CD14-positive monocyte (primary cell): ENCODE results near the gene PRRC2A. TPM values are rescaled to one million over a fixed set of nuclear protein-coding genes. Genes with fewer than 3 reads are reported as not detected.
A peak's percentile ranks its signal among the peaks of the same experiment; 100 is the strongest.

Experiments
- DNase-seq, 3 donors: peaks; one replicate each; pipeline ENCODE4 v3.0.0-alpha.2; 2011 to 2022
- H2AFZ ChIP-seq: 2 replicates; pipeline ENCODE4 v1.6.0; 2012; ENCODE audit warnings: mild to moderate bottlenecking, low read depth, low read length, inconsistent platforms; ENCODE audit not compliant: insufficient read depth, poor library complexity, severe bottlenecking
- H3K27ac ChIP-seq, 2 donors: 1 replicate in 1 of 2; 2 replicates in 1 of 2; pipeline ENCODE4 v1.5.1; 2012 to 2013; ENCODE audit warnings: low read length in 2 of 2, control low read depth in 1 of 2, inconsistent platforms in 1 of 2, low read depth in 1 of 2, mild to moderate bottlenecking in 1 of 2
- H3K27me3 ChIP-seq, 2 donors: one replicate each; pipeline versions ENCODE4 v1.6.0 to v1.6.1; 2011 to 2013; ENCODE audit warnings: low read length in 2 of 2; ENCODE audit not compliant: control insufficient read depth in 2 of 2, insufficient read depth in 2 of 2
- H3K36me3 ChIP-seq, 2 donors: replicated peaks in 1 of 2; 1 replicate in 1 of 2; 2 replicates in 1 of 2; pipeline versions ENCODE4 v1.5.1 to v1.6.1; 2012 to 2013; ENCODE audit warnings: low read length in 2 of 2, control low read depth in 1 of 2, inconsistent platforms in 1 of 2, mild to moderate bottlenecking in 1 of 2; ENCODE audit not compliant: insufficient read depth in 2 of 2, control insufficient read depth in 1 of 2
- H3K4me1 ChIP-seq, 2 donors: 1 replicate in 1 of 2; 2 replicates in 1 of 2; pipeline versions ENCODE4 v1.5.1 to v1.6.1; 2012 to 2013; ENCODE audit warnings: low read length in 2 of 2, control low read depth in 1 of 2, inconsistent platforms in 1 of 2, mild to moderate bottlenecking in 1 of 2, moderate library complexity in 1 of 2; ENCODE audit not compliant: insufficient read depth in 2 of 2, control insufficient read depth in 1 of 2
- H3K4me2 ChIP-seq: replicated peaks from 2 replicates; pipeline ENCODE3; 2012; ENCODE audit warnings: low read length, moderate library complexity, mild to moderate bottlenecking; ENCODE audit not compliant: poor library complexity, severe bottlenecking; ENCODE audit errors: extremely low read depth
- H3K4me3 ChIP-seq, 3 experiments: fragments of 200-600 bp in 1 of 3; sonication (generic) in 1 of 3; replicated peaks in 1 of 3; 1 replicate in 2 of 3; 2 replicates in 1 of 3; pipeline ENCODE4 v1.5.1; 2011 to 2013; ENCODE audit warnings: low read length in 3 of 3, mild to moderate bottlenecking in 3 of 3, control low read depth in 2 of 3, low read depth in 2 of 3, inconsistent platforms in 1 of 3, moderate library complexity in 1 of 3
- H3K79me2 ChIP-seq: 2 replicates; pipeline ENCODE4 v1.6.0; 2012; ENCODE audit warnings: mild to moderate bottlenecking, control low read depth, inconsistent platforms, low read length, moderate library complexity; ENCODE audit not compliant: insufficient read depth
- H3K9ac ChIP-seq: 2 replicates; pipeline ENCODE4 v1.6.0; 2017; ENCODE audit warnings: low read length, mild to moderate bottlenecking; ENCODE audit not compliant: insufficient read depth, poor library complexity, severe bottlenecking
- H3K9me3 ChIP-seq, 2 donors: replicated peaks in 1 of 2; 1 replicate in 1 of 2; 2 replicates in 1 of 2; pipeline versions ENCODE4 v1.5.1 to v1.6.1; 2012 to 2013; ENCODE audit warnings: low read length in 2 of 2, control low read depth in 1 of 2; ENCODE audit not compliant: control insufficient read depth in 1 of 2, insufficient read depth in 1 of 2
- H4K20me1 ChIP-seq: 2 replicates; pipeline ENCODE4 v1.6.0; 2012; ENCODE audit warnings: mild to moderate bottlenecking, low read length, control low read depth, moderate library complexity; ENCODE audit not compliant: insufficient read depth
- H3K27ac Mint-ChIP-seq, 7 donors: one replicate each; pipeline ENCODE4 v1.8.0; 2020; ENCODE audit warnings: mild to moderate bottlenecking in 7 of 7, mixed read lengths in 7 of 7, moderate library complexity in 6 of 7, inconsistent platforms in 2 of 7
- H3K27me3 Mint-ChIP-seq, 3 donors: one replicate each; pipeline ENCODE4 v1.8.0; 2021 to 2022; ENCODE audit warnings: low read depth in 3 of 3, mild to moderate bottlenecking in 3 of 3, mixed read lengths in 3 of 3, moderate library complexity in 3 of 3, inconsistent platforms in 1 of 3
- H3K36me3 Mint-ChIP-seq, 2 donors: one replicate each; pipeline ENCODE4 v1.8.0; 2020; ENCODE audit warnings: mixed read lengths in 2 of 2, inconsistent platforms in 1 of 2, mild to moderate bottlenecking in 1 of 2
- H3K4me1 Mint-ChIP-seq: one replicate; pipeline ENCODE4 v1.8.0; 2020; ENCODE audit warnings: mild to moderate bottlenecking, mixed read lengths
- H3K4me3 Mint-ChIP-seq, 2 donors: one replicate each; pipeline ENCODE4 v1.8.0; 2020; ENCODE audit warnings: mild to moderate bottlenecking in 2 of 2, mixed read lengths in 2 of 2, moderate library complexity in 1 of 2
- H3K9me3 Mint-ChIP-seq, 7 donors: one replicate each; pipeline ENCODE4 v1.8.0; 2020 to 2022; ENCODE audit warnings: mixed read lengths in 7 of 7, mild to moderate bottlenecking in 6 of 7, moderate library complexity in 6 of 7, inconsistent platforms in 2 of 7
- CTCF ChIP-seq: fragments of 200-600 bp; IDR thresholded peaks from one replicate; pipeline ENCODE4 v1.8.0; 2022; ENCODE audit warnings: antibody characterized with exemption, mild to moderate bottlenecking
- WGBS: methylation state at CpG from one replicate; pipeline ENCODE4 v1.1.5; 2013; ENCODE audit warnings: missing lambda C conversion rate; ENCODE audit not compliant: insufficient coverage; 5-methylcytosine and 5-hydroxymethylcytosine counted together
- intact Hi-C, 2 donors: fragments of 100-400 bp; cut with micrococcal nuclease; formaldehyde crosslinking; loops; one replicate each; pipeline versions ENCODE4 v1.15.0 to v1.15.1; 2023
- polyA plus RNA-seq, 3 donors: library from polyadenylated mRNA; depleted of rRNA in 1 of 3; unstranded in 2 of 3; stranded (reverse) in 1 of 3; fragments of 300-500 nt in 2 of 3; fragments of >200 nt in 1 of 3; fragmentation: Illumina TruSeq in 2 of 3; gene quantifications; 1 replicate in 2 of 3; 2 replicates in 1 of 3; pipeline ENCODE4 v1.2.3, GENCODE V29; 2012 to 2021

The PRRC2A gene
- polyA plus RNA-seq, 3 donors, result 1.2 to 76.7 (median 2.3) TPM

GRCh38 chr6:31578184-31579118 is 42.1 kb upstream of the PRRC2A start:
- peaks cover 39% of the 10 kb centered on the region for H4K20me1 ChIP-seq
- no peaks in the 10 kb centered on the region for H3K9me3 ChIP-seq
- H3K79me2 ChIP-seq, result peaks cover 62% of the 10 kb centered on the region
- peaks cover 71 to 89% of the 10 kb centered on the region in 2 donors for H3K4me1 ChIP-seq
- intact Hi-C loops, result no loop called here
- Mint-ChIP-seq H3K9me3 (peaks cover 0 to 3% (median 0%) of the 10 kb centered on the region in 7 donors), H3K27me3 (peaks cover 0 to 2% (median 1%) of the 10 kb centered on the region in 3 donors), H3K27ac (peak overlapping the region in 1 of 7 donors; percentile 35), H3K4me1 (peaks cover 86% of the 10 kb centered on the region), H3K36me3 (peaks cover 31 to 36% of the 10 kb centered on the region in 2 donors), H3K4me3 (no peak overlapping the region)
- H3K4me2 ChIP-seq, result no peak overlapping the region
- no peak overlapping the region for H3K27ac ChIP-seq
- WGBS, result 98% methylated on average over 8 of the region's 12 CpGs
- no peak for TF ChIP-seq CTCF
- H3K27me3 ChIP-seq, result no peaks in the 10 kb centered on the region
- peaks cover 18 to 25% of the 10 kb centered on the region in 2 donors for H3K36me3 ChIP-seq
- no peak overlapping the region for H3K9ac ChIP-seq
- peak in 1 of 3 donors; percentile 12 for DNase-seq
- no peak overlapping the region for H2AFZ ChIP-seq
- peak overlapping the region in 1 of 3 experiments; percentile 2 for H3K4me3 ChIP-seq

GRCh38 chr6:31579119-31579505 is 41.4 kb upstream of the PRRC2A start:
- H3K4me1 ChIP-seq, result peaks cover 78 to 94% of the 10 kb centered on the region in 2 donors
- no peak overlapping the region for H3K27ac ChIP-seq
- no peaks in the 10 kb centered on the region for H3K9me3 ChIP-seq
- H4K20me1 ChIP-seq, result peaks cover 39% of the 10 kb centered on the region
- no peaks in the 10 kb centered on the region for H3K27me3 ChIP-seq
- peaks cover 31 to 36% of the 10 kb centered on the region in 2 donors for H3K36me3 Mint-ChIP-seq
- H2AFZ ChIP-seq, result no peak overlapping the region
- peaks cover 88% of the 10 kb centered on the region for H3K4me1 Mint-ChIP-seq
- H3K27me3 Mint-ChIP-seq, result peaks cover 0 to 2% (median 1%) of the 10 kb centered on the region in 3 donors
- H3K9me3 Mint-ChIP-seq, result peaks cover 0 to 3% (median 0%) of the 10 kb centered on the region in 7 donors
- H3K4me3 ChIP-seq, result no peak overlapping the region
- no peak overlapping the region for H3K4me3 Mint-ChIP-seq
- peak overlapping the region in 3 of 7 donors; percentile 28 to 54 (median 35) for H3K27ac Mint-ChIP-seq
- no peak for DNase-seq
- TF ChIP-seq CTCF, result no peak
- no peak overlapping the region for H3K9ac ChIP-seq
- 86% methylated on average over 1 of the region's 3 CpGs for WGBS
- intact Hi-C loops, result no loop called here
- no peak overlapping the region for H3K4me2 ChIP-seq
- H3K36me3 ChIP-seq, result peaks cover 18 to 25% of the 10 kb centered on the region in 2 donors
- H3K79me2 ChIP-seq, result peaks cover 69% of the 10 kb centered on the region
